ENCODE measurements around the gene GLIS1.

Gene GLIS1

DNA sequence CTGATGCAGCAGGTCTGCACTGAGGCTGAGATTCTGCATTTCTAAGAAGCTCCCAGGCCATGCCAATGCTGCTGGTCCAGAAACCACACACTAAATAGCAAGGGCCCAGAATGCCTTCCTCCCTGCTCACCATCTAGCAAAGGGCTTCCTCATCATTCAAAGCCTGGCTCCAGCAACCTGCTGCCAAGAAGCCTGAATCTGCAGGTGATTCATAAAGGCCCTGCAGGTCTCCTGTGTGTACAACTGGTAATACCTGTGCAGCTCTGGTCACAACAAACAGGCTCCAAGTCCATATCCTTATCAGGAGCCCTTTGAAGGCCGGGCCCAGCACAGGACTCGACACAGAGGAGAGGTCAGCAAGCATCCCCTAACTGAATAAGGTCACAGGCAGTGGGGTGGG, 26.7 kb downstream of the GLIS1 start:
- H3K4me3 ChIP-seq (ENCODE audit: low read depth in 1 of 2, low read length in 2 of 2): no peak overlapping the region
- ATAC-seq (ENCODE audit: insufficient read depth, low read depth): no peak

DNA sequence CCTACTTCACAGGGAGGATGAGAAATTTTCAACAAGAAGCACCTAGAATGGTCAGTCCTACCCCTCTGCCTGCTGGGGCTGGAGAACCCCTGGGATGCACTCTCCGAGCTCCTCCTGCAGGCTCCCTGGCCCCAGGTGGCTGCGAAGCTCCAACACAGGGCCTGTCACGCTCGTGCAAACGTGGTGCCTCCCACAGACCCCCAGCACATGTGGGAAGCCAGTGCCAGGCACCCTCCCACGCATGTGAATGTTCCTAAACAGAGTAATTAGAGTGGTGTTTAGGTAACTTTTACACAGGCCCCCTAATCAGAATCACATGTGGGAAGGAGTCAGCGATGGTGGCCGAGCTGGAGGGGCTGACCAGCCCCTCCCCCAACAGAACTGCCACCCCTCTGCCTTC, 28.4 kb downstream of the GLIS1 start:
- no peaks in the 10 kb centered on the region for H3K36me3 ChIP-seq (ENCODE audit: insufficient read depth, low read length)
- H3K27me3 ChIP-seq (ENCODE audit: insufficient read depth, low read length, poor library complexity): peaks cover 15% of the 10 kb centered on the region
- no peak overlapping the region for H3K9ac ChIP-seq (ENCODE audit: low read depth, low read length)
- H3K79me2 ChIP-seq (ENCODE audit: insufficient read depth, low read length): no peaks in the 10 kb centered on the region
- no peak for ATAC-seq (ENCODE audit: insufficient read depth, low read depth)
- H2AFZ ChIP-seq (ENCODE audit: low read depth, low read length): no peak overlapping the region
- no peak for DNase-seq
- TF ChIP-seq EZH2 (IDR thresholded peaks at IDR 0.05; ENCODE audit: borderline replicate concordance, low read depth, low read length, severe bottlenecking): no peak
- TF ChIP-seq, protein P1, sequence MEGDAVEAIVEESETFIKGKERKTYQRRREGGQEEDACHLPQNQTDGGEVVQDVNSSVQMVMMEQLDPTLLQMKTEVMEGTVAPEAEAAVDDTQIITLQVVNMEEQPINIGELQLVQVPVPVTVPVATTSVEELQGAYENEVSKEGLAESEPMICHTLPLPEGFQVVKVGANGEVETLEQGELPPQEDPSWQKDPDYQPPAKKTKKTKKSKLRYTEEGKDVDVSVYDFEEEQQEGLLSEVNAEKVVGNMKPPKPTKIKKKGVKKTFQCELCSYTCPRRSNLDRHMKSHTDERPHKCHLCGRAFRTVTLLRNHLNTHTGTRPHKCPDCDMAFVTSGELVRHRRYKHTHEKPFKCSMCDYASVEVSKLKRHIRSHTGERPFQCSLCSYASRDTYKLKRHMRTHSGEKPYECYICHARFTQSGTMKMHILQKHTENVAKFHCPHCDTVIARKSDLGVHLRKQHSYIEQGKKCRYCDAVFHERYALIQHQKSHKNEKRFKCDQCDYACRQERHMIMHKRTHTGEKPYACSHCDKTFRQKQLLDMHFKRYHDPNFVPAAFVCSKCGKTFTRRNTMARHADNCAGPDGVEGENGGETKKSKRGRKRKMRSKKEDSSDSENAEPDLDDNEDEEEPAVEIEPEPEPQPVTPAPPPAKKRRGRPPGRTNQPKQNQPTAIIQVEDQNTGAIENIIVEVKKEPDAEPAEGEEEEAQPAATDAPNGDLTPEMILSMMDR (IDR thresholded peaks at IDR 0.05; ENCODE audit: borderline replicate concordance, extremely low read depth, low read length, poor library complexity, severe bottlenecking): no peak
- H3K4me3 ChIP-seq (ENCODE audit: low read depth in 1 of 2, low read length in 2 of 2): no peak overlapping the region
- no peaks in the 10 kb centered on the region for H3K4me1 ChIP-seq (ENCODE audit: insufficient read depth, low read length)
- no peaks in the 10 kb centered on the region; the same call in none of the 2 replicates for H4K20me1 ChIP-seq (ENCODE audit: insufficient read depth, low read length)
- no peak overlapping the region for H3K27ac ChIP-seq (ENCODE audit: low read length)
- no peaks in the 10 kb centered on the region for H3K9me3 ChIP-seq (ENCODE audit: insufficient read depth, low read length, severe bottlenecking)
- H3K4me2 ChIP-seq (ENCODE audit: insufficient read depth, low read length): no peak overlapping the region

More for the DNA sequence above, 26.7 kb downstream of the GLIS1 start:
- Histone ChIP-seq H3K9ac (ENCODE audit: low read depth, low read length) (no peak overlapping the region), H3K27me3 (ENCODE audit: insufficient read depth, low read length, poor library complexity) (peaks cover 4% of the 10 kb centered on the region), H4K20me1 (ENCODE audit: insufficient read depth, low read length) (no peaks in the 10 kb centered on the region; the same call in none of the 2 replicates), H3K9me3 (ENCODE audit: insufficient read depth, low read length, severe bottlenecking) (no peaks in the 10 kb centered on the region), H3K79me2 (ENCODE audit: insufficient read depth, low read length) (no peaks in the 10 kb centered on the region), H3K4me1 (ENCODE audit: insufficient read depth, low read length) (no peaks in the 10 kb centered on the region), H2AFZ (ENCODE audit: low read depth, low read length) (no peak overlapping the region), H3K36me3 (ENCODE audit: insufficient read depth, low read length) (no peaks in the 10 kb centered on the region), H3K27ac (ENCODE audit: low read length) (no peak overlapping the region), H3K4me2 (ENCODE audit: insufficient read depth, low read length) (no peak overlapping the region)
- DNase-seq: no peak
- no peak for TF ChIP-seq EZH2 (IDR thresholded peaks at IDR 0.05; ENCODE audit: borderline replicate concordance, low read depth, low read length, severe bottlenecking)

DNA sequence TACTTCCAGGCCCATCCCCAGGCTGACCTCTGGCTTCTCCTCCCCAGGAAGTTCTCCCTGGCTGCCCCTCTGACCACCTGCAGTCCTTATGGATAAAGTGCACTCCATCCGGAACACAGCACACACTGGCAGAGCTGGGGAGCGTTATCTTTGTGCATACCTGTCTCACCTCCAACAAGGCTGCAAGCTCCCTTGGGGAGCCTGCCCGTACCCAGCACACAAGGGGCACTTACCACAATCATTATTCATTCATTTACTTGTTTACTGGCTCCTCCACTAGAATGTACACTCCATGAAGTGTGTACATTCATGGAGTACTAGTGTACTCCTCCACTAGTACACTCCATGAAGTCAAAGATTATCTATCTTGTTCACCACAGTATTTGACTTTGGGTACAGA, 30.3 kb downstream of the GLIS1 start:
- Histone ChIP-seq H3K27ac (ENCODE audit: low read length) (no peak overlapping the region), H3K9ac (ENCODE audit: low read depth, low read length) (no peak overlapping the region), H3K79me2 (ENCODE audit: insufficient read depth, low read length) (no peaks in the 10 kb centered on the region), H3K4me2 (ENCODE audit: insufficient read depth, low read length) (no peak overlapping the region), H3K9me3 (ENCODE audit: insufficient read depth, low read length, severe bottlenecking) (no peaks in the 10 kb centered on the region), H3K36me3 (ENCODE audit: insufficient read depth, low read length) (no peaks in the 10 kb centered on the region), H3K27me3 (ENCODE audit: insufficient read depth, low read length, poor library complexity) (peaks cover 21% of the 10 kb centered on the region), H3K4me1 (ENCODE audit: insufficient read depth, low read length) (no peaks in the 10 kb centered on the region), H4K20me1 (ENCODE audit: insufficient read depth, low read length) (no peaks in the 10 kb centered on the region; the same call in 1 of the 2 replicates), H2AFZ (ENCODE audit: low read depth, low read length) (no peak overlapping the region), H3K4me3 (ENCODE audit: low read depth in 1 of 2, low read length in 2 of 2) (no peak overlapping the region)
- ATAC-seq (ENCODE audit: insufficient read depth, low read depth) (no peak), DNase-seq (no peak)
- no peak for TF ChIP-seq EZH2 (IDR thresholded peaks at IDR 0.05; ENCODE audit: borderline replicate concordance, low read depth, low read length, severe bottlenecking)
- TF ChIP-seq, protein P1 (IDR thresholded peaks at IDR 0.05; ENCODE audit: borderline replicate concordance, extremely low read depth, low read length, poor library complexity, severe bottlenecking): no peak

DNA sequence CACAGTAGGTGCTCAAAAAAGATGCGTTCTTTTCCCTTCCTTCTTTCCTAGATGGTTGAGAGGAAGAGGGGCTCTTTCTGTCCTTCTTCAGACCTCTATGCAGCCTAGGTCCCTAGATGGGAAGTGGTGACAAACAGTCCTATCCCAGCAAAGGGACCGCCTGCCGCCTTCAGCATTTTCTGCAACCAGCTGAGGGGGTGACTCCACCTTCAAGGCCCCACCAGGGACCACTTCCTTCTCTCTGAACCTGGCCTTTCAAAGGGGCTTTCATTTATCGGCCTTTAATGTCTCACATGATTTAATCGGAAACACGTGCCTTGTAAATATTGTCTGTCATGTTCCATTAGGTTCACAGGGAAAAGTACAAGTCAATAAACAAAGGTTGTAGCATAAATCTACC, 32.6 kb downstream of the GLIS1 start:
- no peak overlapping the region for H3K9ac ChIP-seq (ENCODE audit: low read depth, low read length)

More for the DNA sequence above, 32.6 kb downstream of the GLIS1 start:
- DNase-seq (no peak), ATAC-seq (ENCODE audit: insufficient read depth, low read depth) (no peak)
- Histone ChIP-seq H3K27ac (ENCODE audit: low read length) (no peak overlapping the region), H3K4me2 (ENCODE audit: insufficient read depth, low read length) (no peak overlapping the region), H3K4me3 (ENCODE audit: low read depth in 1 of 2, low read length in 2 of 2) (no peak overlapping the region), H3K79me2 (ENCODE audit: insufficient read depth, low read length) (no peaks in the 10 kb centered on the region), H3K36me3 (ENCODE audit: insufficient read depth, low read length) (no peaks in the 10 kb centered on the region), H3K4me1 (ENCODE audit: insufficient read depth, low read length) (no peaks in the 10 kb centered on the region), H2AFZ (ENCODE audit: low read depth, low read length) (no peak overlapping the region), H3K9me3 (ENCODE audit: insufficient read depth, low read length, severe bottlenecking) (no peaks in the 10 kb centered on the region), H3K27me3 (ENCODE audit: insufficient read depth, low read length, poor library complexity) (peaks cover 29% of the 10 kb centered on the region), H4K20me1 (ENCODE audit: insufficient read depth, low read length) (no peaks in the 10 kb centered on the region; the same call in 1 of the 2 replicates)
- TF ChIP-seq, protein P1 (IDR thresholded peaks at IDR 0.05; ENCODE audit: borderline replicate concordance, extremely low read depth, low read length, poor library complexity, severe bottlenecking): no peak
- TF ChIP-seq EZH2 (IDR thresholded peaks at IDR 0.05; ENCODE audit: borderline replicate concordance, low read depth, low read length, severe bottlenecking): no peak

Data from DND-41 (cell line).